D721Med (cell line): ENCODE measurements around the gene COL26A1.

Experiments used
- DNase-seq: peaks from one replicate; pipeline ENCODE4 v3.0.0; 2011; ENCODE audit warnings: low spot score; ENCODE audit not compliant: insufficient read length
- FAIRE-seq: peaks from 2 replicates; lab custom pipeline; 2011; peaks lifted over from hg19 to GRCh38; lab: Jason Lieb, UNC
- CTCF ChIP-seq: IDR thresholded peaks from 2 replicates; pipeline ENCODE4 v1.5.1; 2012; ENCODE audit warnings: mild to moderate bottlenecking, control low read depth; ENCODE audit not compliant: insufficient read depth; ENCODE audit errors: missing control alignments

The COL26A1 gene

GRCh38 chr7:101357433-101357832 is 5.2 kb upstream of the COL26A1 start:
- DNase-seq (no peak), FAIRE-seq (no peak)
- no peak for TF ChIP-seq CTCF

- no peak for FAIRE-seq
- no peak for TF ChIP-seq CTCF
- DNase-seq, result peak; percentile 25
Measured at GRCh38 chr7:101363196-101363733, 590 bp downstream of the COL26A1 start.

- peak; percentile 58 for TF ChIP-seq CTCF
- DNase-seq (peak; percentile 78), FAIRE-seq (no peak)
Measured at GRCh38 chr7:101363734-101364374, 1.2 kb downstream of the COL26A1 start.

GRCh38 chr7:101365956-101366355 is 3.3 kb downstream of the COL26A1 start:
- no peak for DNase-seq
- no peak for TF ChIP-seq CTCF
- FAIRE-seq, result no peak

- TF ChIP-seq CTCF, result no peak
- DNase-seq (no peak), FAIRE-seq (no peak)
Measured at GRCh38 chr7:101367676-101368075, 5.0 kb downstream of the COL26A1 start.

GRCh38 chr7:101368422-101369165 is 5.9 kb downstream of the COL26A1 start:
- TF ChIP-seq CTCF, result no peak
- no peak for FAIRE-seq

GRCh38 chr7:101370836-101371235 is 8.2 kb downstream of the COL26A1 start:
- TF ChIP-seq CTCF, result no peak
- no peak for FAIRE-seq
- no peak for DNase-seq

More at GRCh38 chr7:101368422-101369165, 5.9 kb downstream of the COL26A1 start:
- DNase-seq, result no peak
